GM13977 (cell line): ENCODE measurements around the gene GMIP.
"Not testable (repeated sequence)": the region's sequence is repeated elsewhere in the genome, so short reads cannot be mapped to it uniquely, and the experiment has no call there.

Source experiments
- DNase-seq: peaks from one replicate; pipeline ENCODE4 v3.0.0; 2012; ENCODE audit warnings: low spot score
- in situ Hi-C: fragments of 300-500 bp; cut with MboI; formaldehyde crosslinking; loops from one replicate; pipeline ENCODE4 v1.12.0; 2022; ENCODE audit warnings: low sequenced_read_pairs, low pct_unique_long_range_greater_than_20kb, mixed read lengths, inconsistent platforms; ENCODE audit not compliant: unreplicated experiment
- TF ChIP-seq, protein P1 (sequence below): IDR thresholded peaks from 2 replicates; pipeline ENCODE4 v1.5.1; 2012; ENCODE audit warnings: mild to moderate bottlenecking, control low read depth; ENCODE audit not compliant: insufficient read depth; ENCODE audit errors: extremely low read depth, missing control alignments

GMIP gene

GRCh38 chr19:19606021-19606420 lies 37.4 kb downstream of the GMIP start:
- DNase-seq: no peak
- in situ Hi-C loops: no loop called here
- TF ChIP-seq, protein P1, sequence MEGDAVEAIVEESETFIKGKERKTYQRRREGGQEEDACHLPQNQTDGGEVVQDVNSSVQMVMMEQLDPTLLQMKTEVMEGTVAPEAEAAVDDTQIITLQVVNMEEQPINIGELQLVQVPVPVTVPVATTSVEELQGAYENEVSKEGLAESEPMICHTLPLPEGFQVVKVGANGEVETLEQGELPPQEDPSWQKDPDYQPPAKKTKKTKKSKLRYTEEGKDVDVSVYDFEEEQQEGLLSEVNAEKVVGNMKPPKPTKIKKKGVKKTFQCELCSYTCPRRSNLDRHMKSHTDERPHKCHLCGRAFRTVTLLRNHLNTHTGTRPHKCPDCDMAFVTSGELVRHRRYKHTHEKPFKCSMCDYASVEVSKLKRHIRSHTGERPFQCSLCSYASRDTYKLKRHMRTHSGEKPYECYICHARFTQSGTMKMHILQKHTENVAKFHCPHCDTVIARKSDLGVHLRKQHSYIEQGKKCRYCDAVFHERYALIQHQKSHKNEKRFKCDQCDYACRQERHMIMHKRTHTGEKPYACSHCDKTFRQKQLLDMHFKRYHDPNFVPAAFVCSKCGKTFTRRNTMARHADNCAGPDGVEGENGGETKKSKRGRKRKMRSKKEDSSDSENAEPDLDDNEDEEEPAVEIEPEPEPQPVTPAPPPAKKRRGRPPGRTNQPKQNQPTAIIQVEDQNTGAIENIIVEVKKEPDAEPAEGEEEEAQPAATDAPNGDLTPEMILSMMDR: no peak

DNA sequence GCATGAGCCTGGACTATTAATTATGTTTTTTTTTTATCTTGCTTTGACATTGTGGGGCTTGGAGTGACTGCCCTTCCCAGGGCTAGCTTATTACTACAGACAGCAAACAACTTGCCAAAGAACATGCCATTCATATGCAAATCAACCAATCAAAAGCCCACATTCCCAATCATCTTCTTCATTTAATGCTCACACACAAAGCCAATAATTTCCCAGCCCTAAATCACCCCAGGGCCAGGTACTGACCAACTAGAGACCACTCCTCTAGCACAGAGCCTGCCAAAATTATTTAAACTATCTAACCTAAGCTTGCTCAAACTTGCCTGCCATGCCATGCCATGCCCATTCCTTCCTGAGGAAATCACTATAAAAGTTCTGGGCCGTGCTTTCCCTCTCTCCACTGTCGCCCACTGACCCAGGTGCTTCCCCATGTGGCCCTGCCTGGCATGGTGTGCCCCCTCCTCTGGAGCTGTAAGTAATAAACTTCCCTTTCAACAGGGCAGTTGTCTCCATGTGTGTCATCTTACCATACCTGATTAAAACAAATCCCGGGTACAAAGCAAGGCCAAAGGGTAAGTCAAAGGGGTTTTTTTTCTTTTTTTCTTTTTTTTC lies 40.6 kb downstream of the GMIP start:
- TF ChIP-seq, protein P1: no peak
- no peak for DNase-seq
- in situ Hi-C loops: no loop called here

DNA sequence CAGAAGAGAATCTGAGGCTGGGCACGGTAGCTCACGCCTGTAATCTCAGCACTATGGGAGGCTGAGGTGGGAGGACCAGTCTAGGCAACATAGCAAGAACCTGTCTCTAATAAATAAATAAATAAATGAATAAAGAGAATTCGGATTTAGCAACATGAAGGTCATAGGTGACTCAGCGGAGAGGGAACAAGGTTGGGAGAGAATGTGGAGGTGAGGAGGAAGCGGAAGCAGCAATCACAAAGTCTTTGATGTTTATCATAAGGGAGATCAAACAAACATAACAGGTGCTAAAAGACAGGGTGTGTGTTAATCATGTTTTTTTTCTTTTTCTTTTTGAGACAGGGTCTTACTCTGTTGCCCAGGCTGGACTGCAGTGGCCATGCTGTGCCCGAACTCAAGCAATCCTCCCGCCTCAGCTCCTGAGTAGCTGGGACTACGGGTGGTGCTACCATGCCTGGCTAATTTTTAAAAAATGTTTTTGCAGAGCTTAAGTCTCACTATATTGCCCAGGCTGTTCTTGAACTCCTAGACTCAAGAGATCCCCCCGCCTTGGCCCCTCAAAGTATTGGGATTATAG lies 41.2 kb downstream of the GMIP start:
- TF ChIP-seq, protein P1: no peak
- in situ Hi-C loops: no loop called here
- DNase-seq: no peak

DNA sequence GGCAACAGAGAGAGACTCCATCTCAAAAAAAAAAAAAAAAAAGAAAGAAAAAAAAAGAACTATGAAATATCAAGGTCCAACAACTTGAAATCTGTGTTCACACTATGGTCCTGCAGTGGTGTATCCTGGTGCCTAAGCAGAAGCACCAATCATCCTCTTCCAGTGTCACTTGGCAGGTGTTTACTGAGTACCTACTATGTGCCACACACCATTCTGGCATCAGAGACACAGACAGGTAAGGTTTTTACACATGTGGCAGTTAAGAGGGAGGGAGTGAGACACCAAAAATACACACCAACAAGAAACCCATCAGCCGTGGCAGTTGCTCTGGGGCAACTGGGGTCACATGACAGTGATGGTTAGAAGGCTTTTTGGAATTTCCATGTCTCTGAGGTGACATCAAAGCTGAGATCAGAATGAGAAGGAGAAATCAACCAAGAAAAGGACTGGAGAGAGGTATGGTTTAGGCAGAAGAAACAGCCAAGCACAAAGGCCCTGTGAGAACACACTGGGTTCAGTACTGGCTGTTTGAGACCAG lies 42.6 kb downstream of the GMIP start:
- DNase-seq: no peak
- in situ Hi-C loops: no loop called here
- TF ChIP-seq, protein P1: no peak

GRCh38 chr19:19598728-19599451 lies 44.6 kb downstream of the GMIP start:
- peak; percentile 52 for DNase-seq
- in situ Hi-C loops: not testable (repeated sequence)

GRCh38 chr19:19597809-19598306 lies 45.6 kb downstream of the GMIP start:
- TF ChIP-seq, protein P1: no peak
- in situ Hi-C loops: no loop called here
- peak; percentile 75 for DNase-seq

DNA sequence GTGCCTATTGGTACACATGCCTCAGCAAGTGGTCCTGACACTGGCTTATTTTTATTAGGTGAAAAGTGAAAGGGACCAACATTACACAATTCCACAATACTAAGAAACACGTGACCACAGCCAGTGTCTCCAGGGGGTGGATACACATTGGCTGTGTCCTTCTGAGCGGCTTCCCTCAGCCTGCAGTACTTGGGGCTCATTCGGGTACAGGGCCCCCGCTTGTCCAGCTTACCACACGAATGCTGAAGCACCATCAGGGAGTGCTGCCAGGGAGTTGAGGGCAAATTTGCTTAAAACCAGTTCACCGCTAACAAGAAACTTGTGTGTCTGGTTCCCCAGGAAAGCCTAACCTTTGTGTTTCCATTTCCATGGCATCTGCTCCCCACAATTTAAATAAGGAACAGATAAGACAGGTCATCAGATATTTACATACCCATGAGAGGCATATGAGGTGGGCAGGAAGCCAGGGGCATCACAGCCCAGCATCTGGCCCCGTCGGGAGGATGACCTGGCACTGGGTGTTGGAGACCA lies 48.2 kb downstream of the GMIP start:
- TF ChIP-seq, protein P1: no peak
- in situ Hi-C loops: no loop called here
- no peak for DNase-seq
